Glutamatergic neuron (in vitro differentiated cells): ENCODE data around the gene MESP2. TPM values are rescaled to one million over a fixed set of nuclear protein-coding genes. Genes with fewer than 3 reads are reported as not detected.

Experiments used
- DNase-seq: peaks from one replicate; pipeline ENCODE4 v3.0.0; 2022
- H3K27ac Mint-ChIP-seq: one replicate; pipeline ENCODE4 v1.8.0; 2020; ENCODE audit warnings: mild to moderate bottlenecking, mixed read lengths, inconsistent platforms; ENCODE audit not compliant: unreplicated experiment
- H3K27me3 Mint-ChIP-seq: one replicate; pipeline ENCODE4 v1.8.0; 2020; ENCODE audit warnings: mild to moderate bottlenecking, moderate library complexity, mixed read lengths, inconsistent platforms; ENCODE audit not compliant: unreplicated experiment
- H3K36me3 Mint-ChIP-seq: one replicate; pipeline ENCODE4 v1.8.0; 2020; ENCODE audit warnings: mild to moderate bottlenecking, mixed read lengths, inconsistent platforms; ENCODE audit not compliant: unreplicated experiment
- H3K4me1 Mint-ChIP-seq: one replicate; pipeline ENCODE4 v1.8.0; 2020; ENCODE audit warnings: mild to moderate bottlenecking, low read depth, mixed read lengths, inconsistent platforms; ENCODE audit not compliant: unreplicated experiment
- H3K4me3 Mint-ChIP-seq: one replicate; pipeline ENCODE4 v1.8.0; 2020; ENCODE audit warnings: mild to moderate bottlenecking, mixed read lengths, inconsistent platforms; ENCODE audit not compliant: unreplicated experiment
- H3K9me3 Mint-ChIP-seq: one replicate; pipeline ENCODE4 v1.8.0; 2020; ENCODE audit warnings: mild to moderate bottlenecking, moderate library complexity, mixed read lengths, inconsistent platforms; ENCODE audit not compliant: unreplicated experiment
- total RNA-seq: library from RNA; stranded (reverse); fragmentation: NEBNext Ultra II Directional; extraction: Animal tissue kit (Norgen Biotek cat#: 25700); gene quantifications from one replicate; pipeline ENCODE4 v1.2.1, GENCODE V29; 2021; ENCODE audit not compliant: unreplicated experiment
- TF ChIP-seq, protein P1 (sequence below): fragments of 200-600 bp; sonication (generic); IDR thresholded peaks from one replicate; pipeline ENCODE4 v1.5.0; 2021; ENCODE audit not compliant: partially characterized antibody, unreplicated experiment

MESP2 gene
- total RNA-seq, 1 donor from 2014 or later = not detected

DNA sequence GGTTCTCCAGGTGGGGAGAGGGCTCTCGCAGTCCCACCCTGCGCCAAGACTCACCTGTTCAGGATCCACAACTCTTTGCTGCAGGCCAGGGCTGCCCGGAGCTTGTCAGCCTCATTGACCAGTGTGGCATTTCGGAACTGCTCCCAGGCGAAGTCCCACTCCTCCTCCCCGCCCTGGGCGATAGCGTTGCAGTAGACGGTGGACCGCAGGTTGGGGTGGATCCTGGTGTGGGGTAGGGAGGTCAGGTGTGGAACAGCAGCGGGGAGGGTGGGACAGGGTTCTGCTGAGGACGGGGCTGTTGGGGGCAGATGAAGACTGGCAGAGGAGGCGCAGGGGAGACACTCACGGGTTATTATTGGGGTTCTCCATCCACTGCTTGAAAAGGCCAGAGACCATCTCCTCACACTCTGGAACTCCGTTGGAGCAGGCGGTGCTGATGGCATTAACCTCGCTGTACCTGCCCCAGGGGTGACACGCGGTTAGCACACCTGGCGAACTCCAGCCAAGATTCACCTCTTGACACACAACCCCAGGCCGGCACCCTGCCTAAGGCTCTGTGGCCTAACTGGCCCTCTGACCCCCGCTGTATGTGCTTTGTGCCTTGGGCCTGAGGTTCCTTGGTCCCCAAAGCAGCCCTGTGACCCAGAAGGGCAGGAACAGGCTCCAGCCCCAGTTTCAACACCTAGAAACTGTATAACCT lies 16.1 kb downstream of the MESP2 start:
- peaks cover 2% of the 10 kb centered on the region for H3K9me3 Mint-ChIP-seq
- peaks cover 10% of the 10 kb centered on the region for H3K36me3 Mint-ChIP-seq
- no peak overlapping the region for H3K4me3 Mint-ChIP-seq
- H3K4me1 Mint-ChIP-seq = no peaks in the 10 kb centered on the region
- peaks cover 1% of the 10 kb centered on the region for H3K27me3 Mint-ChIP-seq
- no peak overlapping the region for H3K27ac Mint-ChIP-seq
- TF ChIP-seq, protein P1, sequence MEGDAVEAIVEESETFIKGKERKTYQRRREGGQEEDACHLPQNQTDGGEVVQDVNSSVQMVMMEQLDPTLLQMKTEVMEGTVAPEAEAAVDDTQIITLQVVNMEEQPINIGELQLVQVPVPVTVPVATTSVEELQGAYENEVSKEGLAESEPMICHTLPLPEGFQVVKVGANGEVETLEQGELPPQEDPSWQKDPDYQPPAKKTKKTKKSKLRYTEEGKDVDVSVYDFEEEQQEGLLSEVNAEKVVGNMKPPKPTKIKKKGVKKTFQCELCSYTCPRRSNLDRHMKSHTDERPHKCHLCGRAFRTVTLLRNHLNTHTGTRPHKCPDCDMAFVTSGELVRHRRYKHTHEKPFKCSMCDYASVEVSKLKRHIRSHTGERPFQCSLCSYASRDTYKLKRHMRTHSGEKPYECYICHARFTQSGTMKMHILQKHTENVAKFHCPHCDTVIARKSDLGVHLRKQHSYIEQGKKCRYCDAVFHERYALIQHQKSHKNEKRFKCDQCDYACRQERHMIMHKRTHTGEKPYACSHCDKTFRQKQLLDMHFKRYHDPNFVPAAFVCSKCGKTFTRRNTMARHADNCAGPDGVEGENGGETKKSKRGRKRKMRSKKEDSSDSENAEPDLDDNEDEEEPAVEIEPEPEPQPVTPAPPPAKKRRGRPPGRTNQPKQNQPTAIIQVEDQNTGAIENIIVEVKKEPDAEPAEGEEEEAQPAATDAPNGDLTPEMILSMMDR = no peak
- no peak for DNase-seq

DNA sequence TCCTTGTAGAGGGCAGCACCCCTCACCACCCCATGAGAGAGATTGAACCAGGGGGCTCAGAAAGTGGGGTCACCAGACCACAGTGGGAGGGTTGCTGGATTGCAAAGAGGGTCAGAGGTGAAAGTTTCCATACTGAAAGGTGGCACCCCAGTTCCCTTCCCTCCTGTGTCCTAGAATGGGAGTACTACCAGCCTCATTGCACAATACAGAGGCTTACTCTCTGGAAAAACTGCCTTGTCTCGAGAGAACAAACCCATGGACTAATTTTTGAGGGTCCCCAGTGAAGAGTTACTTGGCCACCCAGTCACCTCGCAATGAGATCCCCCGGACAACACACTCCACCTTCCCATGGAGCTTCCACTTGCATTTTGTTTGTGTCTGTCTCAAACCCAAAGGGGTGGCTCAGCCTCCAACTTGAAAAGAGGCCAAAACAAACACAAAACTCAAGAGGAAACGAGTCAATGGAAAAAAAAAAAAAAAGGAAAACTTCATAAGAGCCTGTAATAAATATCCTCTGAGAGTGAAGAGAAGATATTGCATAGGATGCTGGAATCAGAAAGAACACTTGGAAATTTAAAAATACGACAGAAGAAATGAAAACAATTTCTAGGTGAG lies 18.6 kb downstream of the MESP2 start:
- no peak for DNase-seq

DNA sequence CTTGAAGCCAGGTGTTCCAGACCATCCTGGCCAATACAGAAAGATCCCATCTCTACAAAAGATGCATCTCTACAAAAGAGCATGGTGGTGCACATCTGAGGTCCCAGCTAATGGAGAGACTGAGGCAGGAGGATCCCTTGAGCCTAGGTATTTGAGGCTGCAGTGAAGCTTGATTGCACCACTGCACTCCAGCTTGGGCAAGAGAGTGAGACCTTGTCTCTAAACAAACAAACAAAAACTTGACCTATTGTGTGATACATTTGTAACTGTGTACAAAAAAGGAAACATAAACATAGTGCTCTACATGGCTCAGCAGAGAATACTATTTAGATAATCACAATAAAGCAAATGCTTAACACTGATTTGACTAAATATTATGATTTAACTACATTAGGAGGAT lies 19.9 kb downstream of the MESP2 start:
- DNase-seq = no peak
- TF ChIP-seq, protein P1 = no peak
- Mint-ChIP-seq H3K4me3 (no peak overlapping the region), H3K9me3 (no peaks in the 10 kb centered on the region), H3K36me3 (no peaks in the 10 kb centered on the region), H3K27me3 (peaks cover 11% of the 10 kb centered on the region), H3K4me1 (no peaks in the 10 kb centered on the region), H3K27ac (no peak overlapping the region)

More for the DNA sequence above, 18.6 kb downstream of the MESP2 start:
- no peaks in the 10 kb centered on the region for H3K9me3 Mint-ChIP-seq
- H3K4me3 Mint-ChIP-seq = no peak overlapping the region
- no peak overlapping the region for H3K27ac Mint-ChIP-seq
- H3K36me3 Mint-ChIP-seq = no peaks in the 10 kb centered on the region
- no peaks in the 10 kb centered on the region for H3K4me1 Mint-ChIP-seq
- TF ChIP-seq, protein P1 = no peak
- peaks cover 7% of the 10 kb centered on the region for H3K27me3 Mint-ChIP-seq

DNA sequence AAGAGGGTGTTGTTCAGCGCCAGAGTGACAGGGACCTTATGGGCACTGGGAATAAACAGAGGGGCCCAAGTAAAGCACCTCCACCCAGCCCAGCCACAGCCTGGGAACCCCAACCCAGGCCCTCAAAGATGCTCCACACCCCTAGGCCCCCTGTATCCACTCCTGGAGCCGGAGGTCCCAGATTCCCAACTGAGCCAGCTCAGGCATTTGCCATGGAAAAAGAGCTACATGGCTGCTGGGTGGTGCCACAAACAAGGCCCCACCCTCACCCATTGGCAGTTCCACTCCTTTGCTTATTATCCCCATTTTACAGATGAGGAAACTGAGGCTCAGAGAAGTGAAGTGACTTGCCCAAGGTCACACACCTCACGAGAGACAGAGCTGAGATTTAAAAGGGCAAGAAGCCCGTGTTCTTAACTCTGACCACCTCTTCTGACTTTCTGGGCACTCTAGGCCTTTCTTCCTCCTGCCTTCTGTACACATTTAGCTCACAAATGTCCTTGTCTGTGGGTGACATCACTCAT lies 21.6 kb downstream of the MESP2 start:
- Mint-ChIP-seq H3K9me3 (no peaks in the 10 kb centered on the region), H3K4me3 (no peak overlapping the region), H3K4me1 (no peaks in the 10 kb centered on the region), H3K36me3 (no peaks in the 10 kb centered on the region), H3K27me3 (peaks cover 11% of the 10 kb centered on the region), H3K27ac (no peak overlapping the region)
- DNase-seq = no peak
- TF ChIP-seq, protein P1 = no peak
